ENCODE measurements around the gene SNRK.

DNA sequence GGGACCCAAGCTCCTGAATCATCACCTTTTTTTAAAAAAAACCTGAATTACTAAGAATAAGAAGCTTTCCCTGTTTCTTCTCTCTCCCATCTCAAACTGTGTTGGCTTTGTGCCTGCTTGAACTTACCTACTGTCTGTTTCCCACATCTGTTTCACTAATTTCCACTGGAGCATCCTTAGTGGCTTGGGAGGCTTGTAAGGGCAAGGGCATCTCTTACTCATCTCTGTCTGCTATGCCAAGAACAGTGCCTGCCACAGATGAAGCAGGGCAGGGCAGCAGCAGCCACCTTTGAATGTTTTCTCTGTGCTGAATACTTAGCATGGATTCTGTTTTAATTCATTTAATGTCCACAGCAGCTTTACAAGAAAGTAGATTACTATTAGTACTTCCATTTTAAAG, 42.3 kb downstream of the SNRK start:
- TF ChIP-seq, protein P1, sequence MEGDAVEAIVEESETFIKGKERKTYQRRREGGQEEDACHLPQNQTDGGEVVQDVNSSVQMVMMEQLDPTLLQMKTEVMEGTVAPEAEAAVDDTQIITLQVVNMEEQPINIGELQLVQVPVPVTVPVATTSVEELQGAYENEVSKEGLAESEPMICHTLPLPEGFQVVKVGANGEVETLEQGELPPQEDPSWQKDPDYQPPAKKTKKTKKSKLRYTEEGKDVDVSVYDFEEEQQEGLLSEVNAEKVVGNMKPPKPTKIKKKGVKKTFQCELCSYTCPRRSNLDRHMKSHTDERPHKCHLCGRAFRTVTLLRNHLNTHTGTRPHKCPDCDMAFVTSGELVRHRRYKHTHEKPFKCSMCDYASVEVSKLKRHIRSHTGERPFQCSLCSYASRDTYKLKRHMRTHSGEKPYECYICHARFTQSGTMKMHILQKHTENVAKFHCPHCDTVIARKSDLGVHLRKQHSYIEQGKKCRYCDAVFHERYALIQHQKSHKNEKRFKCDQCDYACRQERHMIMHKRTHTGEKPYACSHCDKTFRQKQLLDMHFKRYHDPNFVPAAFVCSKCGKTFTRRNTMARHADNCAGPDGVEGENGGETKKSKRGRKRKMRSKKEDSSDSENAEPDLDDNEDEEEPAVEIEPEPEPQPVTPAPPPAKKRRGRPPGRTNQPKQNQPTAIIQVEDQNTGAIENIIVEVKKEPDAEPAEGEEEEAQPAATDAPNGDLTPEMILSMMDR (IDR thresholded peaks at IDR 0.05) = no peak
- TF ChIP-seq EZH2 (IDR thresholded peaks at IDR 0.05) = no peak
- no peak for TF ChIP-seq EZH2phosphoT487 (IDR thresholded peaks at IDR 0.05)

All from neural progenitor cell (in vitro differentiated cells).